GM18907 (cell line): ENCODE data around the gene PRPF40B.

Source experiments
- ATAC-seq: cut with Tn5 transposase; IDR thresholded peaks from one replicate; pipeline ENCODE4 v1.9.1; 2021; ENCODE audit warnings: mild to moderate bottlenecking, moderate library complexity; ENCODE audit not compliant: unreplicated experiment

The PRPF40B gene

DNA sequence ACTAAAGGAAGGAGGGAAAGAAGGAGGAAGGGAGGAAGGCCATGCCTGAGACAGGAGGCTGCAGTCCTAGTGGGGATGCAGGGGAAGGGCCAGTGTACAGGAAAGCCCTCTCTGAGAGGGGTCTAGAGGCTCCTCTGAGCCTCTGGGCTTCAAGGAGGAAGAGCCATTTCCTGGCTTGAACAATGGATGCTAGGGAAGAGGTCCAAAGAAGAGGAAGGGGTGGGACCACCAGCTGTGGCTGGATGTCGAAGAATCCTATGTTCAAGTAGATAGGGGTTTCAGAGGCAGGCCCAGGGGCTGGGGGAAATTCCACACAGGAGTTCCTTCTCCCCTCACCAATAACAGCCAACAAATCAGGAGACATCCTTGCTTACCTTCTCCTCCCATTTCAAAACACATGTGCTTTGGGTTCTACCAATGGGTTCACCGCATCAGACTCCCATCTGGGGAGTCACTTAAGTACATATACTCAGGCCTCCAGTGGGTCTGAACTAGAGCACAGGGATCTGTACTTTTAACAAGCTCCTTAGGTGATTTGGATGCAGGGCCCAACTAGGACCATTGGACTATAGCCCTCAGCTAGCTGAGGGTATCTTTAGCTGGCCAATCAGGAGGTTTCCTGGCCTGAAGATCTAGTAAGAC lies 32.4 kb downstream of the PRPF40B start:
- no peak for ATAC-seq

- no peak for ATAC-seq
Observed at GRCh38 chr12:49658276-49658675, 34.9 kb downstream of the PRPF40B start.

DNA sequence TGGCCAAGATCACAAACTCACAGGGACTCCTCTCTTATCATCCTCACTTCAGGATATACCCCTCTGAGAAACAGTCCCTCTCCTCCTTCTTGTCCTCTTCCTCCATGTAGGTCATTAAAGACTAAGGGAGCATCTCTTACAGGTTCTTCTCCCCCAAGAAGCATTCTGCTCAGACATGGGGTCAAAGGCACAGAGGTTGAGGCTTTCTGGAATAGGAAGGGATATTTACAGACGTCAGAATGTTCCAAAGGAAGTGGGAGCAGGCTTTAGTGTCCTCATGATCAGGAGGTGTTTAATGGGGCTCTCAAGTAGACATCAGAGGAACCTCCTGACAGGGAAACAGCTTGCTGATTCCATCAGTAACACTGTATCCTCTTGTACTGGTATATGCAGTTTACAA lies 36.4 kb downstream of the PRPF40B start:
- ATAC-seq: no peak

GRCh38 chr12:49661191-49661590 lies 37.8 kb downstream of the PRPF40B start:
- ATAC-seq: no peak

- no peak for ATAC-seq
Observed at GRCh38 chr12:49661746-49662145, 38.4 kb downstream of the PRPF40B start.

DNA sequence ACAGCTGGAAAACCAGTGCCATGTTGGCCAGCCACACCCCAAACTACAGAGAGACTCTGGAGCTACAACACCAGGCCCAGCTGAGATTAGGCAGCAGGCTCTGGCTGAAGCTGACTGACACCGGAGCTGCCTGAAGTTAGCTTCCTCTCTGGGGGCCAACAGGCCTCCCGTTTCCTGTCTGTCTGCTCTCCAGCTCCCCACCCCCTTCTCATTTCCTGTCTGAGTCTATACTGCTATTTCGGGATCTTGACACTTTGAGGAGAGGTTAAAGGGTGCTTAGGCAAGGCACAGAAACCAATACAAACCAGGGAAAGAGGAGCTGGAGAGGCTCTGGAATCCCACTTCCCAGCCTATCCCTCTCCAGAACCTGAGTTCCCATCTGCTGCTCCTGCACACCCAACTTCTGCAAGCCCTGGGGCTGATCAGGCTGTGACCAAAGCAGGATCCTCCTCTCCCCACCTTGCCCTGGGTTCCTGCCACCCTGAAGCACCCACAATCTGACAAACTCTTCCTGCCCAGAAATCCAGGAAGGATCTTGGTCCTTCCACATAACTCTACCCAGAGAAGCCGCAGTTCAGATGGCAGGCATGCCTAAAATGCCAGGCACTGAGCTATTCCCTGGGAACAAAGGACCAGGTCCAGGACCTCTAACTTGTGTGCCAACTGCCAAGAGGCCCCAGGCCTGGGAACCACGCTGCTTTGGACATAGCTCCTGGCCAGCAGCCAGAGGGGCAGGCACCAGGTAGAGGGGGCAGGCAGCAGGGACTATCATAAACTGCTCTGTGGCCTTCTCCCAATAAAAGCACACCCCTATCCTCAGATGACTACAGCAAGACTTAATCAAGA lies 39.9 kb downstream of the PRPF40B start:
- peak; percentile 75 for ATAC-seq

DNA sequence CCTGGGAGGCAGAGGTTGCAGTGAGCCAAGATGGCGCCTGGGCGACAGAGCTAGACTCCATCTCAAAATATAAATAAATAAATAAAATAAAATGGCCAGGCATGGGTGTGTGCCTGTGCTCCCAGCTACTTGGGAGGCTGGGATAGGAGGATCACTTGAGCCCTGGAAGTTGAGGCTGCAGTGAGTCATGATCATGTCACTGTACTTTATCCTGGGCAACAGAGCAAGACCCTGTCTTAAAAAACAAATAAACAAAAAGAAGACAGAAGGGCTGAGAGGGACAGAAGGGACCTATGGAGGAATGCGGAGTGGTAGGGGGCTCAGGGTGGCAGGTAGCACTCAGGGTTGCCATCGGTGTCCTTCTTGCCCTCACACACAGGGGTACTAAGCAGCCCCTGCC lies 40.8 kb downstream of the PRPF40B start:
- no peak for ATAC-seq

GRCh38 chr12:49664591-49665239 lies 41.4 kb downstream of the PRPF40B start:
- peak; percentile 60 for ATAC-seq

- ATAC-seq: no peak
Observed at GRCh38 chr12:49665384-49665783, 42.0 kb downstream of the PRPF40B start.

DNA sequence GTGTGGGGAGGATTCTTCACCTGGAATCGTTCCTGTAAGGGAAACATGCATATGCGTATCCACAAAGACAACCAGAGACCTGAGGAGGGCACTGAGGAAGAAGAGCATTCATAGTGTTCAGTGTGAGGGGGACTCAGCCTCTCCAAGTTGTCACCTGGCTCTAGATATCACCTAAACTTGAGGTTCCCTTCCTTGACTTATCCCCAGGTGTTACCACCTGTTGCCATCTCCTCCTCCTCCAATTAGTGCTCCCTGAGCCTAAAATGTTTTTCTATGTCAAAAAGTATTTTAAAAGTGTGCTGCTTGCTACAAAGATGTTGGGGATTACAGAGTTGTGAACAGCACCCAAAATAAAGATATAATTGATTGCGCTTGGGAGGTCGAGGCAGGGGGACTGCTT lies 42.8 kb downstream of the PRPF40B start:
- no peak for ATAC-seq

GRCh38 chr12:49667325-49668090 lies 44.1 kb downstream of the PRPF40B start:
- no peak for ATAC-seq

DNA sequence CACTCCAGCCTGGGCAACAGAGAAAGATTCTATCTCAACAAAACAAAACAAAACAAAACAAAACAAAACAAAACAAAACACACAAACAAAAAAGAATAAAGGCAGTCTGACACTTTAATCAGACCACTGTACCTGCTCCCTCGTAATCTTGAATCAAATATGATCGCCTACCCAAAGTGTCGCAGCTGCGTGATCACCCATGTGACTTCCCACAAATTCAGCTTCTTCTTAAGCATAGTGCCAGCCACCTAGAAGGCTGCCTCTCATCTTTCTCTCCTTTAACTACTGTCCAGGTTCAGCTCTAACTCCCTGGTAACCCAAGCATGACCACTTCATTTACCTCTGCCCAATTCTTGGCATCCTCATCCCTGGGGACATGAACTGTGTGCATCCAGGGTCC lies 46.4 kb downstream of the PRPF40B start:
- ATAC-seq: no peak

DNA sequence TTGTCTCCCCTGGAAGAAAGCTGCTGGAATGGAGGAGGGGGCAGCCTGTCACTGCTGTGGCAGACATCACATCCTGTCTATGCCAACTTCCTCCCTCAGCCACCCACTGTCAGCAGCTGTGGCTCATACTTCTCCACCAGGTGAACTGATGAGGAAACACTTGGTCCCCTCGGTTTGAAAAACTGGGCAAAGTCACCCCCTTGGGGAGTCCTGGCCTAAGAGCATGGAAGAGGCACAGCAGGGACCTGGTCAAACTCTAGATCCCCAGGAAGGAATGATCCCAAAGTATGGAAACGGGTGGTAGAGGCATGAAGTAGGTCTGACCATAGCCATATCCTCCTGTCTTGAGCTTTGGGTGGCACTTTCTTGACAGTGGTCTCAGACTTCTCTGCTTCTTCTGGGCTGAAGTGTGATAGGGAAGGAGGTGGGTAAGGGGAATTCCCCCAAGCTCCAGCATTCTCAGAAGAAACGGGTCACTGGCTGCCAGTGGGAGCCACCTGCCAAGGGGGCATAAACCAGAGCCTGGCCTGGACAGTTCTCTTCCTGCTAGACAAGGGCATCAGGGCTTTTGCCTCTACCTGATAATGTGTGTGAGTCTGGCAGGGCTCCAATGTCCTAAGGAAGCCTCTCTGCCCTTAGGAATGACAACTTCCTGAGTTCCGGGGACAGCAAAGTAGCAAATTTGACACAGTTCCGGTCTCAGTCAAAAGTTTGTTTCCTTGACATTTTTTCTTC lies 47.8 kb downstream of the PRPF40B start:
- ATAC-seq: peak; percentile 46

GRCh38 chr12:49672301-49673217 lies 49.2 kb downstream of the PRPF40B start:
- no peak for ATAC-seq

GRCh38 chr12:49673446-49674317 lies 50.3 kb downstream of the PRPF40B start:
- ATAC-seq: no peak

- no peak for ATAC-seq
Observed at GRCh38 chr12:49674318-49674981, 51.1 kb downstream of the PRPF40B start.

GRCh38 chr12:49675137-49675536 lies 51.8 kb downstream of the PRPF40B start:
- ATAC-seq: no peak

- ATAC-seq: no peak
Observed at GRCh38 chr12:49678711-49679110, 55.4 kb downstream of the PRPF40B start.
